Activated naive CD4-positive, alpha-beta T cell treated with anti-CD3 and anti-CD28 coated beads for 36 hours (primary cell): ENCODE measurements around the gene GGACT. TPM values are rescaled to one million over a fixed set of nuclear protein-coding genes. Genes with fewer than 3 reads are reported as not detected.

Experiments
- CTCF ChIA-PET: fragments of 350-600 bp; sonication (Branson Sonifier 250); formaldehyde crosslinking; loops from one replicate; lab custom pipeline; 2021; ENCODE audit warnings: antibody characterized with exemption; lab: Charles Lee
- DNase-seq: peaks from one replicate; pipeline ENCODE4 v3.0.0-alpha.2; 2020
- H3K27ac Mint-ChIP-seq: one replicate; pipeline ENCODE4 v1.8.0; 2021; ENCODE audit warnings: mild to moderate bottlenecking, mixed read lengths
- H3K27me3 Mint-ChIP-seq: one replicate; pipeline ENCODE4 v1.8.0; 2021; ENCODE audit warnings: low read depth, mixed read lengths
- H3K36me3 Mint-ChIP-seq: one replicate; pipeline ENCODE4 v1.8.0; 2021; ENCODE audit warnings: low read depth, mixed read lengths
- H3K4me1 Mint-ChIP-seq: one replicate; pipeline ENCODE4 v1.8.0; 2021; ENCODE audit warnings: low read depth, mixed read lengths
- H3K4me3 Mint-ChIP-seq: one replicate; pipeline ENCODE4 v1.8.0; 2021; ENCODE audit warnings: mild to moderate bottlenecking, moderate library complexity, mixed read lengths
- H3K9me3 Mint-ChIP-seq: one replicate; pipeline ENCODE4 v1.8.0; 2021; ENCODE audit warnings: mixed read lengths
- intact Hi-C: fragments of 100-400 bp; cut with micrococcal nuclease; formaldehyde crosslinking; loops from one replicate; pipeline ENCODE4 v1.15.1; 2023
- total RNA-seq, 2 experiments: library from RNA; stranded (reverse); gene quantifications; one replicate each; pipeline ENCODE4 v1.2.3, GENCODE V29; 2021

Gene GGACT
- total RNA-seq, 2 experiments from 2014 or later: 3.9 to 6.6 TPM

DNA sequence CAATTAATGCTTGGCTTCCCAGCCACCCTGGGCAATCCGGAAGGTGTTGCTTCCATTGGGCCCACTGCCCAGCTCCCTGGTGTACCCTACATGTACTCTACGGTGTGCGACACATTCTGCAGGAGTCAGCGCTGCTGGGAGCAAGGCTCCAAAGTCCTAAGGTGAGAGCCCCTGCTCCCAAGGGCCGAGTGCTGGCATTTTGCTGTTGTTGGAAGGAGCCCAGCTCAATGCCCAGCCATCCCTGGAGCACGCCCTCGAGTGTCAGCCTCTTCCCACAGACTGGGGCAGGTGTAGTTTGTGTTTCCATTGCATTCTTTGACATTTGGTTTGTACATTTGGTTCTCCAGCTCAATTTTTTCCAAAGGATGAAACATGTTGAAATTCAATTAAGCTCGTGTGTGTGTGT, 64.6 kb downstream of the GGACT start:
- intact Hi-C loops: no loop called here
- no peak for DNase-seq
- Mint-ChIP-seq H3K4me3 (no peak overlapping the region), H3K27ac (no peak overlapping the region), H3K27me3 (no peaks in the 10 kb centered on the region), H3K36me3 (peaks cover 1% of the 10 kb centered on the region), H3K4me1 (peaks cover 4% of the 10 kb centered on the region), H3K9me3 (no peaks in the 10 kb centered on the region)
- CTCF ChIA-PET: interaction anchor here (1.6 to 2.3 kb wide), 2 partner anchors 10 to 868 kb away, joined by 4 to 5 read pairs; no protein-coding TSS in a partner anchor

- H3K4me3 Mint-ChIP-seq: no peak overlapping the region
- no peaks in the 10 kb centered on the region for H3K9me3 Mint-ChIP-seq
Measured at GRCh38 chr13:100523411-100523810, 65.2 kb downstream of the GGACT start.

GRCh38 chr13:100522618-100523309, 65.8 kb downstream of the GGACT start:
- Mint-ChIP-seq H3K9me3 (no peaks in the 10 kb centered on the region), H3K27me3 (no peaks in the 10 kb centered on the region), H3K4me1 (peaks cover 7% of the 10 kb centered on the region), H3K4me3 (no peak overlapping the region), H3K36me3 (no peaks in the 10 kb centered on the region), H3K27ac (no peak overlapping the region)
- DNase-seq: no peak
- CTCF ChIA-PET: interaction anchor here (2.3 kb wide), 1 partner anchor 866 kb away, joined by 5 read pairs; no protein-coding TSS in a partner anchor
- intact Hi-C loops: no loop called here

More at GRCh38 chr13:100523411-100523810, 65.2 kb downstream of the GGACT start:
- no peak for DNase-seq
- H3K36me3 Mint-ChIP-seq: no peaks in the 10 kb centered on the region
- H3K27ac Mint-ChIP-seq: no peak overlapping the region
- intact Hi-C loops: no loop called here
- H3K4me1 Mint-ChIP-seq: peaks cover 4% of the 10 kb centered on the region
- H3K27me3 Mint-ChIP-seq: no peaks in the 10 kb centered on the region
- CTCF ChIA-PET: interaction anchor here (2.3 kb wide), 1 partner anchor 867 kb away, joined by 5 read pairs; no protein-coding TSS in a partner anchor

GRCh38 chr13:100521851-100522617, 66.6 kb downstream of the GGACT start:
- intact Hi-C loops: no loop called here
- Mint-ChIP-seq H3K4me1 (peaks cover 10% of the 10 kb centered on the region), H3K27me3 (no peaks in the 10 kb centered on the region), H3K27ac (no peak overlapping the region), H3K9me3 (no peaks in the 10 kb centered on the region), H3K36me3 (no peaks in the 10 kb centered on the region), H3K4me3 (peak overlapping the region; percentile 1)
- CTCF ChIA-PET: interaction anchor here (0.6 to 2.3 kb wide), 2 partner anchors 762 to 866 kb away, joined by 3 to 5 read pairs; no protein-coding TSS in a partner anchor
- no peak for DNase-seq

GRCh38 chr13:100520936-100521850, 67.4 kb downstream of the GGACT start:
- peaks cover 10% of the 10 kb centered on the region for H3K4me1 Mint-ChIP-seq
- no peaks in the 10 kb centered on the region for H3K27me3 Mint-ChIP-seq
- CTCF ChIA-PET: no interaction called here
- no peaks in the 10 kb centered on the region for H3K36me3 Mint-ChIP-seq
- intact Hi-C loops: no loop called here
- H3K4me3 Mint-ChIP-seq: peak overlapping the region; percentile 1
- no peak overlapping the region for H3K27ac Mint-ChIP-seq
- DNase-seq: no peak
- no peaks in the 10 kb centered on the region for H3K9me3 Mint-ChIP-seq

GRCh38 chr13:100519626-100520025, 69.0 kb downstream of the GGACT start:
- Mint-ChIP-seq H3K27ac (no peak overlapping the region), H3K4me1 (peaks cover 11% of the 10 kb centered on the region), H3K27me3 (no peaks in the 10 kb centered on the region), H3K36me3 (no peaks in the 10 kb centered on the region), H3K9me3 (no peaks in the 10 kb centered on the region), H3K4me3 (no peak overlapping the region)
- CTCF ChIA-PET: no interaction called here
- DNase-seq: no peak
- intact Hi-C loops: no loop called here

GRCh38 chr13:100518394-100519062, 70.1 kb downstream of the GGACT start:
- no peaks in the 10 kb centered on the region for H3K9me3 Mint-ChIP-seq
- intact Hi-C loops: no loop called here
- H3K4me1 Mint-ChIP-seq: peaks cover 13% of the 10 kb centered on the region
- CTCF ChIA-PET: interaction anchor here (1.0 kb wide), 1 partner anchor 602 kb away, joined by 3 read pairs; no protein-coding TSS in a partner anchor
- H3K4me3 Mint-ChIP-seq: no peak overlapping the region
- no peaks in the 10 kb centered on the region for H3K27me3 Mint-ChIP-seq
- DNase-seq: no peak
- no peak overlapping the region for H3K27ac Mint-ChIP-seq
- no peaks in the 10 kb centered on the region for H3K36me3 Mint-ChIP-seq

DNA sequence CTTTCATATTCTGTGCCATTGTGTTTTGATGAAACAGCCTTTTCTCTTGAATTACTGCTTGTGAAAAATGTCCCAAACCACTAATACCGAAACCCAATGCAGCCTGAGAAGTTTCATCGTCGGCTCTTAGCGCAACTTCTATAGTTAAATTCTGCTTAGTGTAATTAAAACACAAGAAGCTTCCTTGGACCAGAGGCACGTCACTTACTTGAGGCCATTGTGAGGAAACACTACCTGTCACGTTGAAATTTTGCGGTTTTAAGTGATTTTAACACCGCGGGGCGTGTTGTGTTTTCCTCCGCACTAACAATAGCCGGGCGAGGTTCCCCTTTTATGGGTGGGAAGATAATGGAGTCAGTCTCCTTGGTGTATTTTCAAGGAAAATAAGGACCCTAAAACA, 70.9 kb downstream of the GGACT start:
- no peaks in the 10 kb centered on the region for H3K9me3 Mint-ChIP-seq
- CTCF ChIA-PET: interaction anchor here (1.0 to 1.2 kb wide), 5 partner anchors 601 to 861 kb away, joined by 3 to 5 read pairs (median 3); no protein-coding TSS in a partner anchor
- no peak overlapping the region for H3K4me3 Mint-ChIP-seq
- H3K27me3 Mint-ChIP-seq: no peaks in the 10 kb centered on the region
- DNase-seq: no peak
- intact Hi-C loops: no loop called here
- H3K4me1 Mint-ChIP-seq: peaks cover 13% of the 10 kb centered on the region
- H3K27ac Mint-ChIP-seq: no peak overlapping the region
- H3K36me3 Mint-ChIP-seq: no peaks in the 10 kb centered on the region

- Mint-ChIP-seq H3K9me3 (no peaks in the 10 kb centered on the region), H3K4me1 (peaks cover 13% of the 10 kb centered on the region), H3K27ac (no peak overlapping the region), H3K36me3 (no peaks in the 10 kb centered on the region), H3K27me3 (no peaks in the 10 kb centered on the region), H3K4me3 (no peak overlapping the region)
- DNase-seq: no peak
- CTCF ChIA-PET: interaction anchor here (0.5 to 1.3 kb wide), 6 partner anchors 128 to 861 kb away, joined by 3 to 5 read pairs (median 4); no protein-coding TSS in a partner anchor
- intact Hi-C loops: no loop called here
Measured at GRCh38 chr13:100517135-100517534, 71.5 kb downstream of the GGACT start.

DNA sequence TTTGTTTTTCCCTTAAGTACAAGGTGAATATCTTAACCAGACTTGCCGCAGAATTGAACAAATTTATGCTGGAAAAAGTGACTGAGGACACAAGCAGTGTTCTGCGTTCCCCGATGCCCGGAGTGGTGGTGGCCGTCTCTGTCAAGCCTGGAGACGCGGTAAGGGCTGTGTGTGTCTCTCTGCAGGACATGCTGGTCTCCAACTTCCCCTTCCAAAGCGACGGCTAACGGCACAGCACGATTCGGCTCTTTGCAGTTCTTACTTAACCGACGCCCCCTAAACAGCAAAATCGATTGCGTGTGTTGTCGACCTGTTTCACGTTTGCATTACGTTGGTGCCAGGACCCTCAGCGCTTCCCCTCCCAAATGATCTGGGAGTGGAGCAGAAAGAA, 73.2 kb downstream of the GGACT start:
- Mint-ChIP-seq H3K36me3 (no peaks in the 10 kb centered on the region), H3K9me3 (no peaks in the 10 kb centered on the region), H3K4me3 (no peak overlapping the region), H3K27me3 (no peaks in the 10 kb centered on the region), H3K4me1 (peaks cover 9% of the 10 kb centered on the region), H3K27ac (no peak overlapping the region)
- intact Hi-C loops: loop anchor here (2.0 kb wide), 2 partner anchors 473 to 1073 kb away; no protein-coding TSS in a partner anchor
- no peak for DNase-seq
- CTCF ChIA-PET: interaction anchor here (0.5 to 2.0 kb wide), 18 partner anchors 15 to 884 kb away, joined by 3 to 22 read pairs (median 3); no protein-coding TSS in a partner anchor

DNA sequence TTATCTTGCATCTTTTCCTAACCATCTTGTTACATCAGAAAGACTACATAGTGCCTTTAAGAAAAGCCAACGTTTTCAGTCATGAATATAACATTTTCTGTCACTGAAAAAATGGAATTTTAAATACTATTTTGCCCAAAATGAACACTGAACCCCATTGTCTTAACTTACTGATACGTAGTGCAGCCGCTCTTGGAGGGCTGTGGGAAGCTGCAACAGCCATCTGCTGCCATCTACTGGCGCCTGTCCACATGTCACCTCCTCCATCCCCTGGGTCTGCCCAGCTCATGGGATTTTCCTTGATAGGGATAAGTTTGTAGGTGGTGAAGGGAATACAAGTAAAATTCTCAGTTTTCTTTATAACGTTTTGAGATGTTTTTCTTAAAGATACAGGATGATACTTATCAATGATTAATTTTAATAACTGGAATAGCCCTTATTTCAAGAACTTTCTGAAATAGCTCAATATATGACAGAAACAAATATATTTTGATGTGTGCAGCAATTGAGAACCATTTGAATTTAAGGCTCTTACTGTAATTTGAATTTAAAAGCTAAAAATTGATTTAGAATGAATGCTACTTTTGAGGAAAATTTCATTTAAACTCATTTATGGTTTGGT, 73.7 kb downstream of the GGACT start:
- Mint-ChIP-seq H3K4me1 (peaks cover 9% of the 10 kb centered on the region), H3K27ac (no peak overlapping the region), H3K27me3 (no peaks in the 10 kb centered on the region), H3K36me3 (no peaks in the 10 kb centered on the region), H3K4me3 (no peak overlapping the region), H3K9me3 (no peaks in the 10 kb centered on the region)
- CTCF ChIA-PET: interaction anchor here (0.5 to 2.0 kb wide), 19 partner anchors 10 to 883 kb away, joined by 3 to 22 read pairs (median 3); no protein-coding TSS in a partner anchor
- intact Hi-C loops: loop anchor here (1.0 to 5.0 kb wide), 7 partner anchors 263 to 1072 kb away; no protein-coding TSS in a partner anchor
- peak; percentile 85 for DNase-seq
